ENCODE results near the gene RCC1. TPM values are rescaled to one million over a fixed set of nuclear protein-coding genes. Genes with fewer than 3 reads are reported as not detected.
"Not testable (repeated sequence)": the region's sequence is repeated elsewhere in the genome, so short reads cannot be mapped to it uniquely, and the experiment has no call there.

Gene RCC1
- total RNA-seq, 1 donor from 2014 or later = 46.6 TPM

DNA sequence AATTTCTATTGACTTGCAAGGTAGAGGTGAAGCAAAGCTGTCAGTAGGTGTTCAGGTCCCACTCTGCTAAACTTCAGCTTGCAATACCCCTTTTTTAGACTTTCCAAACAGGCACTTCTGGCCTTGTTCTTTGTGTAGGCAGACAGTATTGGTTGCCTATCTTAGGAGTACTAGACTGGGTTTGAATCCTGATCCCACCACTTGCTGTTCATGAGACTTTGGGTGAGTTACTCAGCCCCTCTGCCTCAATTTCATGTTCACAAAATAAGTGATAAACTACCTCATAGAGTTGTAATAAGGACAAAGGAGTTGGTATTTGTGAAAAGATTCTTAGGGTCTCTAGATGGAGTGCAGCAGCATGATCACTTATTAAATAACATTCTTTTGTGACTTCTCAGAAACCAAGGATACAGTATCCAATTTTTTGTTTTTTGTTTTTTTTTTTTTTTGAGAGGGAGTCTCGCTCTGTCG is 5.2 kb downstream of the RCC1 start:
- no peak for DNase-seq (ENCODE audit: low read depth in 2 of 2)

DNA sequence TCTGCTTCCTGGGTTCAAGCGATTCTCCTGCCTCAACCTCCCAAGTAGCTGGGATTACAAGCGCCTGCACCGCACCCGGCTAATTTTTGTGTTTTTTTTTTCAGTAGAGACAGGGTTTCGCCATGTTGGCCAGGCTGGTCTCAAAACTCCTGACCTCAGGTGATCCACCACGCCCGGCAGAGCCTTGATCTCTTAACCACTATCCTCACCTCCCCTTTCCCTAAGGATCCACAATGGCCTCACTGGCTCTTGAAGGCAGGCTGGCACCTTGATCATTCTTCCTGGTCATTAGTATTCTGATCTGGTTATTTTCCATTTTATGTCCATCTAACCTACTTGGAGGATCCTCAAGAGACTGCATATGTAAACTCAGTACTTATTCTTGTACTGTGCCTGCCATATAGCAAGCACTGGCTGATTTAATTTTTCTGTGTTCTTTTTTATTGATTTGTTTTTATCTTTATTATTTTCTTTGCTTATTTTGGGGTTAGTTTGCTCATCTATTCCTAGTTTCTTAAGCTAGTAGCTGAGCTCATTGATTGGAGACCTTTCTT is 6.3 kb downstream of the RCC1 start:
- DNase-seq (ENCODE audit: low read depth in 2 of 2) = no peak

DNA sequence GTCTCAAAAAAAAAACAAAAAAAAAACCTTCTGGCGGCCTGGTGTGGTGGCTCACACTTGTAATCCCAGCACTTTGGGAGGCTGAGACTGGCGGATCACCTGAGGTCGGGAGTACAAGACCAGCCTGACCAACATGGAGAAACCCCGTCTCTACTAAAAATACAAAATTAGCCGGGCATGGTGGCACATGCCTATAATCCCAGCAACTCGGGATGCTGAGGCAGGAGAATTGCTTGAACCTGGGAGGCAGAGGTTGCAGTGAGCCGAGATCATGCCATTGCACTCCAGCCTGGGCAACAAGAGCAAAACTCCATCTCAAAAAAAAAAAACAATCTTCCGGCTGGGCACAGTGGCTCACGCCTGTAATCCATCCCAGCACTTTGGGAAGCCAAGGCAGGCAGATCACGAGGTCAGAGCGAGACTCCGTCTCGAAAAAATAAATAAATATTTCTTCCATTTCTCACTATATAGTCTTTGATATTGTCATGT is 8.6 kb downstream of the RCC1 start:
- DNase-seq (ENCODE audit: low read depth in 2 of 2) = not testable (repeated sequence)

DNA sequence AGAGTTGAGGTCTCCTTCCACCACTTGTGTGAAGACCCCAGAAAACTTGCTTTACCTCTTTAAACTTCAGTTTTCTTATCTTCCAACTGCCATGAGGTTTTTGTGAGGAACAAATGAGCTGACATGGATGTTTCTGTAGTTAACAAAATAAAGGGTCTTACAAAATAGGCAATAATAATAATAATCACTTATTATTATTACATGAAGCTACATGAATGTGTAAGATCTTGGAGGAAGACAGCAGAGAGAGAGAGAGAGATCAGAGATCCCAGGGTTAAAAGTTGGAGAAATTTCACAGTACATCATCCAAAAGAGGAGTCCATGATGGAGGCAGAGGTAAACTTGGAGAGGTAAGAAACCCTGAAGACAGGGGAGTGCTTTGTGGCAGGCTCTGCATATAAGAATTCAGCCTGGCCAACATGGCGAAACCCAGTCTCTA is 10.7 kb downstream of the RCC1 start:
- DNase-seq (ENCODE audit: low read depth in 2 of 2) = no peak

DNA sequence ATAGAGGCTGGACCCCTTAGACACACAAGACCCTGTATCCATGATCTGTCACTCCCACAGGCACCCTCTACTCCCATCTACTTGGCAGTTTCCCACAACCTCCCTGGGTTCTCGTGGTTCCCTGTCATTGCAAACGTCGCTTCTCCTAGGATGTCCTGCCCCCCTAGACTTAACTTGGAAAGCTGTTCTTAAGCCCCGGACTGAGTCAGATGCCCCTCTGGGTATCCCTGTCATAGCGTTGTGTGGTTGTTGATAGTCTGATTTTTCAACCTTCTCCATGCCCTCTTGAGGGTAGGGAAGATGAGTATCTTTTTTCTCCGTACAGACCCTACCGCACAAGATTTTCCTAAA is 11.8 kb downstream of the RCC1 start:
- DNase-seq (ENCODE audit: low read depth in 2 of 2) = no peak

DNA sequence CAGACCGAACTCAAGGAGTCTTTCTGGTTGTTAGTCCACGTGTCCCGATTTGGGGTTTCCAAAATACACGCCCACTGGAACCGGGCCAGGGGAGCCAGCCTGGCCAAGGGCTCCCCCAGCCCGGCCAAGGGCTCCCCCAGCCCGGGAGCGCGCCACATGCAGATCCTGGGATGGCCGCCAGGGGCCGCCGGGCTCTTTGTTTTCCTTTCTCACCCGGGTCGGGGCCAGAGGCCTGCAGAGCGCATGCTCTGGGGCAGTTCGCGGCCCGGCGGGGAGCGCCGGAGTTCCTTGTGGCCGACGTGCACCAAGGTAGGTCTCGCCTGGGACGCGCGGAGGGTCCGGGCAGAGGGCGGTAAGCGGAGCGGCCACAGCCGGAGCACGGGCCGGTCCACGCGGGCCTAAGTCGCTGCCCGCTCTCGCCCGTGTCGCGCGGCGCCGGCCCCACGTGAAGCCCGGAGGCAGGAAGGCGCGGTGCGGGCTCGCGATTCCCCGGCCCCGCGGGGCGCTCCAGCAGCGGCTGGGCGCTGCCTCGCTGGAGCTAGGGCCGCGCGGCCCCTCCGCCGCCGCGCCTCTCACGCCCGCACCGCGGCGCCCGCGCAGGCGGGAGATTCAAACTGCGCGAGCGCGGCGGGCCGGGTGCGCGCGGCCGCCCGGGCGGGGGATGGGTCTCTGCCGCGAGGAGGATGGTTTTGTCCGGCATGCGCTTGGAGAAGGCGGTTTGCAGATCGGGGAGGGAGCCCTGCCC is 12.3 kb downstream of the RCC1 start:
- peak; percentile 90 to 93 for DNase-seq (ENCODE audit: low read depth in 2 of 2)

DNA sequence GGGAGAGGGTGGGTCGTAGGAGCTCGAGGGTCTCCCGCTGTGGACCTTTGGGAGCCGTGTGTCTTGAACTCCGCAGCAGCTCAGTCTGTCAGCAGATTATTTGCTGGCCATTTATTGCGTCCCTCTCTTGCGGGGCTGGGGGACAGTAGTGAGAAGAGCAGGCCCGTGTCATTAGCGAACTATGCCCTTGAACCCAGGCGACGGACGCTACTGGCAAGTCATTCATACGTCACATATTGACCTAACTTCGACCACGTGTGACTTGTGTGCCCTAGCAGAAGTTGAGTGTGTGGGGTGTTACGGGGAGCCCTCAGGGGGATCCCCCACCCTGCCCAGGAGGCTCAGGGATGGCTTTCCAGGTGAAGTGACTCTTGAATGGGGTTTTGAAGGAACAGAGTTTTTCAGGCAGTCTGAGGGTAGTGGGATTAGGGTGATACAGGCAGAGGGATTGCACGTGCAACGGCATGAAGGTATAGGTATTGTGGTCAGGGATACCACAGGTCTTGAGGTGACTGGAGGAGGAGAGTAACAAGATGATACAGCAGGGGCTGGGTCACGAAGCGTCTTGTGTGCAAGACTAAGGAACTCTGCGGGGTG is 13.0 kb downstream of the RCC1 start:
- DNase-seq (ENCODE audit: low read depth in 2 of 2) = peak in 1 of 2 donors; percentile 28

DNA sequence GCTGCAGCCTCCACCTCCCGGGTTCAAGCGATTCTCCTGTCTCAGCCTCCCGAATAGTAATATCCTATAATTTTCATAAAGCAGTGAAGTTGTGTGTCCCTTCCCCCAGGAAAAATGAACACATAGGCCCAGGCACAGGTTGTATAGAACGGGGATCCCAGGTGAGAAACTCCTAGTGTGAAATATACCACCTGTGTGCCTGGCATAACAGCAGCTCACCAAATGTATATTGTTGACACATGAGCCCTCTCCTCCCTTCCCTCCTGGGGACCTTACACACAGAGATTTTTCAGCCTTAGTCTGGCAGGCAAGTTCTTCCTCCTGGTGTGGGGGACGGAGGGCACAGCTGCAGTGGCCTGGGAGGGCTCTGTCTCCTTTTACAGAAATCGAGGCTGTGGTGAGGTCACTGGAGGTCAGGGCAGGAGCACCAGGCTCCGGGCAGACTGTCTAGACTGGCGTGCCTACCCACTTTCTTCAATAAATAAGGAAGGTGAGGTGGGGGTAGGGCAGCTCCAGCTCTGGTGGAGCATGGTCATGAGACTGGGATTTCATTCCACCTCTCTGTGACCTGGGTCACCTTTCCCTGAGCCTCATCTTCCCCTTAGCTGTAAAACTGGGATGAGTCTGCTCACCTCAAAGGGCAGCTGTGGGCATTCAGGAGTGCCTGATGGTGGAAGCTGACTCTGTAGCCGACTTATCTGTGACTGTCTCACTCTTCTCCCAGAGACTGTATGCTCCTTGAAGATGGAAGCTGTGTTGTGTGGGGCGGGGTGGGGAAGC is 14.3 kb downstream of the RCC1 start:
- DNase-seq (ENCODE audit: low read depth in 2 of 2) = no peak

DNA sequence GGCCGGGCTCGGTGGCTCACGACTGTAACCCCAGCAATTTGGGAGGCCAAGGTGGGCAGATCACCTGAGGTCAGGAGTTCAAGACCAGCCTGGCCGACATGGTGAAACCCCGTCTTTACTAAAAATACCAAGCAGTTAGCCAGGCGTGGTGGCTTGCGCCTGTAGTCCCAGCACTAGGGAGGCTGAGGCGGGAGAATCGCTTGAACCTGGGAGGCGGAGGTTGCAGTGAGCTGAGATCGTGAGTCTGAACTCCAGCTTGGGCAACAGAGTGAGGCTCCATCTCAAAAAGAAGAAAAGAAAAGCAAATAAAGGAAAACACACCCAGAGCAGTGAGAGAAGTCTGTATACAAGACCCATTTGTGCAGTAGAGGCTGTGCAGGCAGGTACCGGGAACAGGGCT is 15.0 kb downstream of the RCC1 start:
- DNase-seq (ENCODE audit: low read depth in 2 of 2) = not testable (repeated sequence)

DNA sequence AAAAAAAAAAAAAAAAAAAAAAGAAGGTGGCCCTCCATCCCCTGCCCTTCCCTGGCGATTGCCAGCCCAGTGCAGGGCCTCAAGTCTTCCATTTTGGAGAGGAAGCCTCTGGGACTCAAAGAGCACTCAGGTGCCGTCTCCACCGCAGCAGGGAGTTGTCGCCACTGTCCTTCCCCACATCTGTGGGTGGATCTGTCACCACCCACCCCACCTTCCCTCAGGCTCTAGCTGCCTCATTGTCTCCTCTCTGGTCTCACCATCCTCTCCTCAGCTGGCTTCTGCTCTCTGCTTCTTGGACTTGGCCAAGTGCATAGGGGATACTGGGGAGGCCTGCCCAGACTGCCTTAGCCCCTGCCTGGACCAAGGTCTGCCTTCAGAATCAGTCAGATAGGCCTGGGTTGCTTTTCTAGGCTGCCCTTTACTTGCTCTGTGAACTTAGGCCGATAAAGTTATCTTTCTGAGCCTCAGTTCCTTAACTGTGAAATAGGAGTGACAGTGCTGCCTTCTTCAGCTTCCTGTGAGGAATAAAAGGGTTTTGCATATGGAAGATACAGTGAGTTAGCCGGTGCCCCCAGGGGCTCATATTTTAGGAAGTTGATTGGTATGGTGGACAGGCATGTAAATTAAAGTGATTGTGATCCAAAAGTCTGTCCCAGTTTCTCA is 15.8 kb downstream of the RCC1 start:
- DNase-seq (ENCODE audit: low read depth in 2 of 2) = no peak

DNA sequence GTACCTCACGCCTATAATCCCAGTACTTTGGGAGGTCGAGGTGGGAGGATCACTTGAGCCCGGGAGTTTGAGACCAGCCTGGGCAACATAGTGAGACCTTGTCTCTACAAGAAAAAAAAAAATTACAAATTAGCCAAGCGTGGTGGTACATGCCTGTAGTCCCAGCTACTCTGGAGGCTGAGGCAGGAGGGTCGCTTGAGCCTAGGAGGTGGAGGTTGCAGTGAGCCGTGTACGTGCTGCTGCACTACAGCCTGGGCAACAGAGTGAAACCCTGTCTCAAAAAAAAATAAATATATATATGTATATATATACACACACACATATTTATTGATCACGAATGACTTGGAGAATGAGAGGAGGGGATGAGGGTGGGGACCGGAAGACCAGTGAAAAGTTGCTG is 16.7 kb downstream of the RCC1 start:
- not testable (repeated sequence) for DNase-seq (ENCODE audit: low read depth in 2 of 2)

DNA sequence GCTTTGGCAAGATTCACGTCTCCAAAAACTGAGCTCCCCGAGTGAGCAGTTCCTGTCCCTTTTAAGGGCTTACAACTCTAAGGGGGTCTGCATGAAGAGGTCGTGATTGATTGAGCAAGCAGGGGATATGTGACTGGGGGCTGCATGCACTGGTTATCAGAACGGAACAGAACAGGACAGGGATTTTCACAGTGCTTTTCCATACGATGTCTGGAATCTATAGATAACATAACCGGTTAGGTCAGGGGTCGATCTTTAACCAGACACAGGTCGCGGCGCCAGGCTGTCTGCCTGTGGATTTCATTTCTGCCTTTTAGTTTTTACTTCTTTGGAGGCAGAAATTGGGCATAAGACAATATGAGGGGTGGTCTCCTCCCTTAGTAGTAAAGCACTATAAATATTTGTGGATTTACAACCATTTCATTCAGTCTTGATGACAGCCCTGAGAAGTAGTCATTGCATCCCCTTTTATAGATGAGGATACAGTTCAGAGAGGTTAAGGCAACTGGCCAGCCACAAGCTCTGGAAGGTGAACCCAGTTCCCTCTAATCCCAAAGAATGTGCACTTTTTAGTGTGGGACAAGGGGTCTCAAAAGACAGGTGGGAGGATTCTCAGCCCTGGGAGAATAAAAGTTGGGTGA is 19.3 kb downstream of the RCC1 start:
- DNase-seq (ENCODE audit: low read depth in 2 of 2) = not testable (repeated sequence)

DNA sequence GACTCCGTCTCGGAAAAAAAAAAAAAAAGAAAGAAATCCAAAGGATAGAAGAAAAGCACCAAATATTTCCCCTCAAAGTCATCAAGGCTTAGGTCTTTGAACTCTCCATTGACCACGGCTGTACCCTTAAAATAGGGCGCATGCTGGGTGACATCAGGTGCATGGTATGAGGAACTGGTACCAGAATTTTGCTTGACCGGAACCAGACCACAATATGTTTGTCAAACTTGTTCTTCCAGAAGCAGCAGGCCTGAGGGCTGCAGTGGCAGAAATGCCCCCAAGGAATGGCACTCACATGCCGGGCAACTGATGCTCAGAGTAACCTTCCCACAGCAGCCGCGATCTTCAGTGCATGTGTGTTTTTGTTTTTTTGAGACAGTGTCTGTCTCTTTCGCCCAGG is 21.0 kb downstream of the RCC1 start:
- no peak for DNase-seq (ENCODE audit: low read depth in 2 of 2)

DNA sequence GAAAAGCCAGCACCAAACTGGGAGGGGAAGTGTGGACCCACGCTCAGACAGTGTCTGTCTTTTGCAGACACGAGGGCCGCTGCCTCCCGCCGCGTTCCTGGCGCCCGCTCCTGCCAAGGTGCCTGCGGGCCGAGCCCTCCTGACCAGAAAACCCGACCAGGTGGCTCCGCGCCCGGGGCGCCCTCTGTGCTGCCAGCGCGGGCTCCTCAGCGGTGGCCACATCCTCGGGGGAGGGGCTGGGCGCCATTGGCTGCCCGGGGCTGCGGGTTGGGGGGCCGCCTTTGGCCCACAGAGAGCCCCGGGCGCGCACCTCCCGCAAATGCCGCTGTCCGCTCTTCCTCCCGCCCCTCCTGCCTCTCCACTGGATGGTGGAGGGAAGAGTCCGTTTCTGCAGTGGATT is 24.6 kb downstream of the RCC1 start:
- DNase-seq (ENCODE audit: low read depth in 2 of 2) = no peak

DNA sequence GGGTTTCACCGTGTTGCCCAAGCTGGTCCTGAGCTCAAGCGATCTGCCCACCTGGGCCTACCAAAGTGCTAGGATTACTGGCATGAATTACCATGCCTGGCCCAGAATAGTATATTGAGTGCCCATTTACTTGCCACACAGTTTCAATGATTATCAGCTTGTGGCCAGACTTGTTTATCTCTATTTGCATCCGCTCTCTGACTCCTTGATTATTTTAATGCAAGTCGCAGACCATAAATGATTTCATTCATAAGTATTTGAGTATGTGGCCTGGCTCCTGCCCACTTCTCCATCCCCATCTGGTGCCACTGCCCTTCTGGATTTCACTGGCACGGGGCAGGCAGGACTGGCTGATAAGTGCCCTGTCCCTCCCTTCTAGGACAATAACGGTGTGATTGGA is 28.8 kb downstream of the RCC1 start:
- DNase-seq (ENCODE audit: low read depth in 2 of 2) = no peak

DNA sequence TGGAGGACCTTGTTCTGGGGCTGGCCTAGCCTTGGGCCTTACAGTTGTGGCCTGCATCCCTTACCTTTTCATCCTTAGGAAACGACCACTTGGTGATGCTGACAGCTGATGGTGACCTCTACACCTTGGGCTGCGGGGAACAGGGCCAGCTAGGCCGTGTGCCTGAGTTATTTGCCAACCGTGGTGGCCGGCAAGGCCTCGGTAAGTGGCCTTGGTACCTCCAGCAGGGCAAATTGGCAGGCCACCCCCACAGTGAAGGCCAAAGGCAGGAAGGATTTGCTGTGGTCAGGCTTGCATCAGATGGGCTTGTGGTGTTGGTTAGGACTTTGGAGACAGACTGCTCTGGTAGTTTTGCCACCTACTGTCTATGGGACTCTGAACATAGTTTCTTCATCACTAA is 29.3 kb downstream of the RCC1 start:
- DNase-seq (ENCODE audit: low read depth in 2 of 2) = no peak

DNA sequence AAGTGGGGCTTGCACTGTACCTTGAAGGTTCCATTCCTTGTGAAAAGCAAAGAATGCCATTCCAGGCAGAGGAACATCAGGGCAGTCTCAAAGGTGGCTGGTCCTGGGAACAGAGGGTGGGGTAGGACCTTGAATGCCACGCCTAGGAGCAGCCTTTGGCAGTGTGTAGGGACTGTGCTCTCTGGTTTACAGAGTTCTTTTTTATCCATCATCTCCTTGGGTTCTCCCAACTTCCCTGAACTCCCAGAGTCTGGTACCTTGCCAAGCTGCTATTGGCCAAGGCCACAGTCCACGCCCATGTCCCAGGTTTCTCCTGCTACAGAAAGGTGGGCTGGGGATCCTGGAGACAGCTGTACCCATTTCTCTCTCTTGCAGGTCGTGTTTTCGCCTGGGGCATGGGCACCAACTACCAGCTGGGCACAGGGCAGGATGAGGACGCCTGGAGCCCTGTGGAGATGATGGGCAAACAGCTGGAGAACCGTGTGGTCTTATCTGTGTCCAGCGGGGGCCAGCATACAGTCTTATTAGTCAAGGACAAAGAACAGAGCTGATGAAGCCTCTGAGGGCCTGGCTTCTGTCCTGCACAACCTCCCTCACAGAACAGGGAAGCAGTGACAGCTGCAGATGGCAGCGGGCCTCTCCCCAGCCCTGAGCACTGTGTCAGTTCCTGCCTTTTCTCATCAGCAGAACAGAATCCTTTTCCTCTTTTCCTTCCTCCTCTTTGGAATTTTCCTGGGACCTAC is 31.8 kb downstream of the RCC1 start:
- DNase-seq (ENCODE audit: low read depth in 2 of 2) = no peak

DNA sequence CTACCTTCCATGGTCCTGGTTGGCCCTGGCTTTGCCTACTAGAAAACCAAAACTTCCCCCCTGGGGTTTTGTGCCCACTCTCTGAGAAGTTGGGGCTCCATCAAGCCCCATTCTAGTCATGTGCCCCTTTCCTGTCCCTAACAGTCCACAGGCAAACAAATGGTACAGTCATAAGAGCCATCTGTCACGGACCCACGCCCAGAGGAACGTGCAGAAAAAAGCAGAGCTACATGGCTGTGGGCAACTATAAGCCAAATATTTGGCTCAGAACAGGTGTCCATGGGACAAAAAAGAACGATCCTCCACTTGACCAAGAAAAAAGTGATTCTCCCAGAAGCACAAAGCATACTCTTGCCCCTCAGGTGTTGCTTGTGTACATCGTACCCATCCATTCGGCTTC is 32.4 kb downstream of the RCC1 start:
- DNase-seq (ENCODE audit: low read depth in 2 of 2) = no peak

DNA sequence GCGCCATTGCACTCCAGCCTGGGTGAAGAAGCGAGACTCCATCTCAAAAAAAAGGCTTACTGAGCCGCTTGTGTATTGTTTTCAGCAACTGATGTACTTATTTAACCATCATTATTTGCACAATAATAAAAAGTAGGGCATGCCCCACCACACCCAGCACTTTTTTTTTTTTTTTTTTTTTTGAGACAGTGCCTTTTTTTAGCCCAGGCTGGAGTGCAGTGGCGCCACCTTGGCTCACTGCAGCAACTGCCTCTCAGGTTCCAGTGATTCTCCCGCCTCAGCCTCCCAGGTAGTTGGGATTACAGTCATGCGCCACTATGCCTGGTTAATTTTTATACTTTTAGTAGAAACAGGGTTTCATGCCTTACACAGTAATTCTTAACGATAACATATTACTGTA is 34.8 kb downstream of the RCC1 start:
- DNase-seq (ENCODE audit: low read depth in 2 of 2) = no peak

DNA sequence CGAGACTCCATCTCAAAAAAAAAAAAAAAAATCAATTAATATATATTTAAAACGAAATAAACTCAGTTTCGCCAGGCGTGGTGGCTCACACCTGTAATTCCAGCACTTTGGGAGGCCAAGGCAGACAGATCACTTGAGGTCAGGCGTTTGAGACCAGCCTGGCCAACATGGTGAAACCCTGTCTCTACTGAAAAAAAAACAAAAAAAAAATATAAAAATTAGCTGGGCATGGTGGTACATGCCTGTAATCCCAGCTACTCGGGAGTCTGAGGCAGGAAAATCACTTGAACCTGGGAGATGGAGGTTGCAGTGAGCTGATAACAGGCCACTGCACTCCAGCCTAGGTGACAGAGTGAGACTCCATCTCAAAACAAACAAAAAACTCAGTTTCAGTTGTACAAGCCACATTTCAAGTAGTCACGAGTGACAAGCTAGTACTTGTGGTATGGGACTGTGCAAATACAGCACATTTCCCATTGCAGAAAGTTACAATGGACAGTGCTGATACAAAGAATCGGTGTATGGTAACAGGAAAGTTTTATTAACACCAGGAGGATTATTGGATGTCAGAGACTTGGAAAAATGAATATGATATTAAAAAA is 35.7 kb downstream of the RCC1 start:
- not testable (repeated sequence) for DNase-seq (ENCODE audit: low read depth in 2 of 2)

Measured in lung microvascular endothelial cell (primary cell).